HL-60/S4 treated with phorbol 12-myristate 13-acetate at 8.2 ng/mL for 4 days and 3 days (cell line): Measurements from ENCODE around the gene OR2V1.
"Not testable (repeated sequence)": the region's sequence is repeated elsewhere in the genome, so short reads cannot be mapped to it uniquely, and the experiment has no call there.

Experiments used
- in situ Hi-C: fragments of 300-500 bp; cut with MboI; formaldehyde crosslinking; loops from 2 replicates; pipeline ENCODE4 v1.15.0; 2022; ENCODE audit warnings: low sequenced_read_pairs

OR2V1 gene

GRCh38 chr5:181133083-181133482 lies 2.1 kb upstream of the OR2V1 start:
- in situ Hi-C loops: no loop called here

- in situ Hi-C loops: no loop called here
Observed at GRCh38 chr5:181131514-181131913, 545 bp upstream of the OR2V1 start.

DNA sequence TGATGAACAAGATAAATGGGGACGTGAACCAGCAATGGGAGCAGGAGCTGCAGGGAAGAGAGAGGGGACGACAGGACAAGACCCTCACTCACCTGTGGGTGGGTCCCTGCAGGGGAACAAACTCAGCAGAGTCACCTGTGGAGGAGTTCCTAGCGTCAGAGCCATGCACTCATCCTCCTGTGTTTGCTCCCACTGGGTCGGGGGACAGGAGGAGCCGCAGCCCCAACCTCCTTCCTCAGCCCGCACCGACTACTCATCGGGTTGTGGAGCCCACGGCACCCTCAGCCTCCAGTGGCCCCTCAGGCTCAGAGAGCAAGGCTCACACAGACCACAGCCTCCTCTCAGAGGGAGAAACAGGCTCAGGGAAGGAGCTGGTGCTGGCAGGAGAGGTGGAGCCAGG lies 888 bp downstream of the OR2V1 start:
- in situ Hi-C loops: not testable (repeated sequence)

- in situ Hi-C loops: no loop called here
Observed at GRCh38 chr5:181129601-181130000, 1.4 kb downstream of the OR2V1 start.

- in situ Hi-C loops: no loop called here
Observed at GRCh38 chr5:181127907-181128626, 2.9 kb downstream of the OR2V1 start.

DNA sequence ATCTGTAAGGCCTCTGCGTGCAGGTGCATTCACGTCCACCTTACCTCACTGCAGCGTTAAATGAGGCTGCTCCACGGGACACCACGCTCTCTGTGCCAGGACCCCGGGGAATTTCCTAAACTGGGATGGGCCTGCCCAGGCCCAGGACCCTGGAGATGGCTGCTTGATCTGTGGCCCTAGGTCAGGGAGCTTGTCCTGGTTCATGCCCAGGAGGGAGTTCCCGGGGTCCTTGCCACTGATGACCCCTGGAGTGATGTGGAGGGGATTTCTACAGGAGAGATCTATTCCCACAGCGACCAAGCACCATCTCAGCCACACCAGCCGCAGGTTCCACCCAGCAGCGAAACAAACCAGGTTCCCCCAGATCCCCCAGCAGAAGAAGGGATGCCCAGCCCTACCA lies 3.5 kb downstream of the OR2V1 start:
- in situ Hi-C loops: no loop called here

- in situ Hi-C loops: no loop called here
Observed at GRCh38 chr5:181126841-181127240, 4.1 kb downstream of the OR2V1 start.

DNA sequence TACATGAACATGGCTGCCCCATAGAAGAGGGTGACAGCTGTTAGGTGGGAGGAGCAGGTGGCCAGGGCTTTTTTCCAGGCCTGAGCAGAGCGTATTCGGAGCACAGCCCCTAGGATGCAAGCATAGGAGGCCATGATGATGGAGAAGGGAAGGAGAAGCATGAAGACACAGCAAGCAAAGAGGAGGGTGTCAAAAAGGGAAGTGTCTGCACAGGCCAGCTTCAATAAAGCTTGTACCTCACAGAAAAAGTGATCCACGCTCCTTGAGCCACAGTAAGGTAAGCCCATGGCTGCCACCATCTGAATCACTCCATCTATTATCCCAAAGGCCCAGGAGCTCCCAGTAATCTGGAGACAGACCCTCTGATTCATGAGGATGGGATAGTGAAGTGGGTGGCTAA lies 6.4 kb downstream of the OR2V1 start:
- in situ Hi-C loops: no loop called here

- in situ Hi-C loops: no loop called here
Observed at GRCh38 chr5:181121675-181122561, 9.1 kb downstream of the OR2V1 start.

DNA sequence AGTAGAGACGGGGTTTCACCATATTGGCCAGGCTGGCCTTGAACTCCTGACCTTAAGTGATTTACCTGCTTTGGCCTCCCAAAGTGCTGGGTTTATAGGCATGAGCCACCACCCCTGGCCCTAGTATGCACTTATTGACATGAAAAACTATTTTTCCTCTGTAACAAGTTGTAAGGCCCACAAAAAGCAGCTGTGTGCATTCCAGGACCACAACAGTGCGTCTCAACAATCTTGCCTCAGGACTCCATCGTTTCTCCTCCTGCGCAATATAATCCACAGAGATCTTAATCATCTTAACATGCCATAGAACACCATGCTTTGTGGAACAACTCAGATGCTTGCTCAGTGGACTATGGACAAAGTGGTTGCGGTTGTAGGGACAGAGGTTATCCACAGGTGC lies 10.2 kb downstream of the OR2V1 start:
- in situ Hi-C loops: no loop called here

DNA sequence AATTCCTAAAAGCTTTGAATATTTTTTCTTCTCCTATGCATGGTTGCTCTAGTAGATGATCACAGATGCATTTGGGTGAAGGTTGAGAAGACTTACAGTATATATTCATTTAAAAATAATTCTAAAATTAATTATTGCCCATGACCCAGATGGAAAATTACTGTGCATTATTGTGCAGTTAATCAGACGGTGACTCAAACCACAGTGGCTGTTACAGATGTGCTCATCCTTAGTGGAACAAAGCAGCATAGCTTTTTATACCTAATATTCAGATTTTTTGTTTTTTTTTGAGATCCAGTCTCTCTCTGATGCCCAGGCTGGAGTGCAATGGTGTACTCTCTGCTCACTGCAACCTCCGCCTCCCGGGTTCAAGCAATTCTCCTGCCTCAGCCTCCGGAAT lies 10.7 kb downstream of the OR2V1 start:
- in situ Hi-C loops: no loop called here

DNA sequence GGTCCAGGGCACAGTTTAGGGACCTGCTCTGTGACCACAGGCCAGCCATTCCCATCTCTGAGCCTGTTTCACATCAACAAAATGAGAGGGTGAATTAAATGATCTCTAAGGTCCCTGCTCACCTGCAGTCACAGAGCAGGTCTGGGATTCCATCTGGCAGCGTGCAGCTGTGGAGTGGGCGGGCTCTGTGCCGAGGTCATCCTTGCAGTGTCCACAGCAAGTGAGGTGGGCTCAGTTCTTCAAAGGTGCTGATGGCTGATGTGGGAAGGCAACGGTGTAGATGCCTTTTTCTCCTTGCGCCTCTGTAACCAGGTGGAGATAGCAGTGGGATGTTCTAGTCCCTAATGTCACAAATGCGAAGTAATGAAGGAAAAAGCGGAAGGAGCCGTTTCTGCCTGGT lies 11.9 kb downstream of the OR2V1 start:
- in situ Hi-C loops: no loop called here

- in situ Hi-C loops: no loop called here
Observed at GRCh38 chr5:181118369-181118768, 12.6 kb downstream of the OR2V1 start.

- in situ Hi-C loops: no loop called here
Observed at GRCh38 chr5:181114844-181115778, 15.9 kb downstream of the OR2V1 start.

GRCh38 chr5:181114284-181114843 lies 16.6 kb downstream of the OR2V1 start:
- in situ Hi-C loops: no loop called here

DNA sequence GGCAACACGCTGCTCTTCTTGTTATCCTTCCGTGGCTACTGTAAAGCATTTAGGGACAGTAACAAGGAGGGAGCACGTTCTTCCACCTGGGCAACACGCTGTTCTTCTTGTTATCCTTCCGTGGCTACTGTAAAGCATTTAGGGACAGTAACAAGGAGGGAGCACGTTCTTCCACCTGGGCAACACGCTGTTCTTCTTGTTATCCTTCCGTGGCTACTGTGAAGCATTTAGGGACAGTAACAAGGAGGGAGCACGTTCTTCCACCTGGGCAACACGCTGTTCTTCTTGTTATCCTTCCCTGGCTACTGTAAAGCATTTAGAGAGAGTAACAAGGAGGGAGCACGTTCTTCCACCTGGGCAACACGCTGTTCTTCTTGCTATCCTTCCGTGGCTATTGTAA lies 17.4 kb downstream of the OR2V1 start:
- in situ Hi-C loops: not testable (repeated sequence)

DNA sequence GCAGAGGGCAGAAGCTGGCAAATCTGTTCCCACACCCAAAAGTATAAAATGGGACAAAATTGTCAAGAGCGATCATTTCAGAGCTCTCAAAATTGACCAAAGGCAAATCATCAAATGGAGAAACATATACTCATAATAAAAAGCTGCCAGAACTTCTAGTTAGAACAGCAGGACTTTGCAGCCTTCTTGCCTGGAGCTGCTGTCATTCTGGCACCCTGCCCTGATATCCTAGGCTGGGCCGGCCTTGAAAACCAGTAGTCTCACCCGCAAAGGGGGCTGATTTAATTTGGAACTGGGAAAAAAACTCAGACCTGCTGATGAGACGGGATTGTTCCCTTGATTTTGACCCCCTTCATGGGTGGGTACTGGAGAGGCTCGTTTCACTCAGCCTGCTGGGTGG lies 18.5 kb downstream of the OR2V1 start:
- in situ Hi-C loops: no loop called here

DNA sequence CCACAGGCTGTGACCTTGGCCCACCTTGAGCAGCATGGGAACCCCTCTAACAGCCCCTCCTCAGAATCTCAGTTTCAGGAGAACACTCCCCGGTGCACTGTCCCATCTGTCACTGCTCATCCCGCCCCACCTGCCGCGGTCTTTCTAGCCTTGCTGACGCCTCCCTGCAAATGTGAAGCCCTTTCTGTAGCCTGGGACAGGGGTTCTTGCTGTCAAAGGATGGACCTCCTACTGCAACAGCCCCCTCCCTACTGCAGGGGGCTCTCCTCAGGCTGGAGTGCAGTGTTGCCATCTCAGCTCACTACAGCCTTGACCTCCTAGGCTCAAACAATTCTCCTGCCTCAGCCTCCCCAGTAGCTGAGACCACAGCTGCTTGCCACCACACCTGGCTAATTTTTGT lies 20.0 kb downstream of the OR2V1 start:
- in situ Hi-C loops: no loop called here

GRCh38 chr5:181109489-181110013 lies 21.4 kb downstream of the OR2V1 start:
- in situ Hi-C loops: no loop called here

GRCh38 chr5:181108578-181109165 lies 22.3 kb downstream of the OR2V1 start:
- in situ Hi-C loops: no loop called here
